Keratinocyte (primary cell): Measurements from ENCODE around the gene IGFBP3. TPM values are rescaled to one million over a fixed set of nuclear protein-coding genes. Genes with fewer than 3 reads are reported as not detected.

ENCODE experiments used
- DNase-seq: peaks from one replicate; pipeline ENCODE4 v3.0.0-alpha.2; 2011; ENCODE audit warnings: low read depth, missing footprints, low spot score
- FAIRE-seq: peaks from 2 replicates; lab custom pipeline; 2011; peaks lifted over from hg19 to GRCh38; lab: Jason Lieb, UNC
- H2AFZ ChIP-seq: 2 replicates; pipeline ENCODE4 v1.6.0; 2012; ENCODE audit warnings: low read length, control low read depth, inconsistent platforms; ENCODE audit not compliant: control insufficient read depth
- H3K27ac ChIP-seq: 2 replicates; pipeline ENCODE4 v1.5.1; 2011; ENCODE audit warnings: low read length; ENCODE audit not compliant: control insufficient read depth, insufficient read depth
- H3K27me3 ChIP-seq: 3 replicates; pipeline ENCODE4 v1.6.0; 2011; ENCODE audit warnings: low read length; ENCODE audit not compliant: control insufficient read depth, insufficient read depth; ENCODE audit errors: extremely low read depth
- H3K36me3 ChIP-seq, 2 experiments: 2 replicates in 1 of 2; 3 replicates in 1 of 2; pipeline ENCODE4 v1.5.1; 2011; ENCODE audit warnings: low read length in 2 of 2, mild to moderate bottlenecking in 1 of 2; ENCODE audit not compliant: control insufficient read depth in 2 of 2, insufficient read depth in 2 of 2; ENCODE audit errors: extremely low read depth in 1 of 2
- H3K4me1 ChIP-seq: 3 replicates; pipeline ENCODE4 v1.5.1; 2011; ENCODE audit warnings: low read length; ENCODE audit not compliant: control insufficient read depth, insufficient read depth; ENCODE audit errors: extremely low read depth
- H3K4me2 ChIP-seq: 3 replicates; pipeline ENCODE4 v1.6.0; 2011; ENCODE audit warnings: low read depth, low read length; ENCODE audit not compliant: control insufficient read depth, insufficient read depth; ENCODE audit errors: extremely low read depth
- H3K4me3 ChIP-seq, 3 experiments: fragments of 200-600 bp in 1 of 3; sonication (generic) in 1 of 3; 2 replicates in 2 of 3; 3 replicates in 1 of 3; pipeline ENCODE4 v1.5.1; 2011 to 2016; ENCODE audit warnings: low read length in 3 of 3, mild to moderate bottlenecking in 3 of 3, control low read depth in 2 of 3, inconsistent platforms in 1 of 3, low read depth in 1 of 3, mixed read lengths in 1 of 3, mixed run types in 1 of 3, moderate library complexity in 1 of 3; ENCODE audit not compliant: control insufficient read depth in 2 of 3, insufficient read depth in 2 of 3; ENCODE audit errors: extremely low read depth in 1 of 3
- H3K79me2 ChIP-seq: 2 replicates; pipeline ENCODE4 v1.6.0; 2012; ENCODE audit warnings: low read length; ENCODE audit not compliant: control insufficient read depth, insufficient read depth
- H3K9ac ChIP-seq: 3 replicates; pipeline ENCODE4 v1.6.0; 2011; ENCODE audit warnings: low read length; ENCODE audit not compliant: control insufficient read depth, insufficient read depth; ENCODE audit errors: extremely low read depth
- H3K9me1 ChIP-seq: 3 replicates; pipeline ENCODE4 v1.6.0; 2011; ENCODE audit warnings: low read length; ENCODE audit not compliant: control insufficient read depth, insufficient read depth; ENCODE audit errors: extremely low read depth
- H3K9me3 ChIP-seq: 2 replicates; pipeline ENCODE4 v1.5.1; 2012; ENCODE audit warnings: low read depth, low read length; ENCODE audit not compliant: control insufficient read depth
- H4K20me1 ChIP-seq: 3 replicates; pipeline ENCODE4 v1.6.0; 2011; ENCODE audit warnings: low read length; ENCODE audit not compliant: control insufficient read depth, insufficient read depth; ENCODE audit errors: extremely low read depth
- CTCF ChIP-seq, 3 experiments: IDR thresholded peaks in 1 of 3; conservative IDR thresholded peaks in 1 of 3; optimal IDR thresholded peaks in 1 of 3; 2 replicates in 2 of 3; 3 replicates in 1 of 3; pipeline versions ENCODE3 to v1.5.1; 2011; ENCODE audit warnings: low read length in 3 of 3, mild to moderate bottlenecking in 3 of 3, moderate library complexity in 2 of 3, control low read depth in 1 of 3, inconsistent platforms in 1 of 3; ENCODE audit not compliant: insufficient read depth in 2 of 3; ENCODE audit errors: extremely low read depth in 1 of 3
- EZH2 ChIP-seq: IDR thresholded peaks from one replicate; pipeline ENCODE4 v1.6.1; 2012; ENCODE audit warnings: inconsistent platforms, mild to moderate bottlenecking, low read length, moderate library complexity
- dilution Hi-C: fragments of 300-500 bp; cut with MboI; formaldehyde crosslinking; loops from one replicate; pipeline ENCODE4 v1.7.0; 2020; ENCODE audit warnings: low sequenced_read_pairs; ENCODE audit not compliant: extremely low pct_ligation_motif_present
- polyA plus RNA-seq, 5 experiments: library from polyadenylated mRNA; depleted of rRNA in 3 of 5; stranded (reverse) in 3 of 5; stranded (forward) in 1 of 5; unstranded in 1 of 5; fragments of >200 nt; gene quantifications; 1 replicate in 1 of 5; 2 replicates in 3 of 5; 3 replicates in 1 of 5; pipeline versions ENCODE4 v1.2.1 to v1.2.3, GENCODE V29; 2011 to 2012; ENCODE audit warnings: missing spikeins in 2 of 5, low read depth in 1 of 5, low replicate concordance in 1 of 5

Gene IGFBP3
- polyA plus RNA-seq, 1 donor (not counting 4 experiments of a cell fraction or from before 2014, with no cell fraction given), result 14.0 TPM

- TF ChIP-seq CTCF (optimal IDR thresholded peaks at IDR 0.05 in 1 of 3, IDR thresholded peaks at IDR 0.05 in 1 of 3, conservative IDR thresholded peaks at IDR 0.05 in 1 of 3; ENCODE audit: extremely low read depth in 1 of 3, insufficient read depth in 2 of 3, low read length in 3 of 3), result peak in 2 of 3 experiments; percentile 24 to 32
- no peak for TF ChIP-seq EZH2
- no peaks in the 10 kb centered on the region for H3K9me3 ChIP-seq
- H4K20me1 ChIP-seq, result no peaks in the 10 kb centered on the region
- H3K4me3 ChIP-seq, result no peak overlapping the region
- no peak overlapping the region for H3K27ac ChIP-seq
- H3K9ac ChIP-seq, result no peak overlapping the region
- no peaks in the 10 kb centered on the region for H3K36me3 ChIP-seq
- H3K9me1 ChIP-seq, result no peaks in the 10 kb centered on the region
- no peaks in the 10 kb centered on the region for H3K4me1 ChIP-seq
- no peak for FAIRE-seq
- no peak for DNase-seq
- dilution Hi-C loops, result no loop called here
- peaks cover 3% of the 10 kb centered on the region for H3K27me3 ChIP-seq
- no peaks in the 10 kb centered on the region for H3K79me2 ChIP-seq
- no peak overlapping the region for H3K4me2 ChIP-seq
- H2AFZ ChIP-seq, result no peak overlapping the region
These were observed 17.7 kb upstream of the IGFBP3 start for GRCh38 chr7:45938626-45939302.

GRCh38 chr7:45937862-45938261, 16.8 kb upstream of the IGFBP3 start:
- no peak overlapping the region for H2AFZ ChIP-seq
- no peaks in the 10 kb centered on the region for H3K36me3 ChIP-seq
- no peak overlapping the region for H3K27ac ChIP-seq
- H3K9ac ChIP-seq, result no peak overlapping the region
- dilution Hi-C loops, result no loop called here
- DNase-seq (no peak), FAIRE-seq (no peak)
- H3K4me3 ChIP-seq, result no peak overlapping the region
- peaks cover 3% of the 10 kb centered on the region for H3K27me3 ChIP-seq
- no peak overlapping the region for H3K4me2 ChIP-seq
- H4K20me1 ChIP-seq, result no peaks in the 10 kb centered on the region
- no peaks in the 10 kb centered on the region for H3K9me3 ChIP-seq
- no peaks in the 10 kb centered on the region for H3K9me1 ChIP-seq
- TF ChIP-seq EZH2, result no peak
- no peak for TF ChIP-seq CTCF (optimal IDR thresholded peaks at IDR 0.05 in 1 of 3, IDR thresholded peaks at IDR 0.05 in 1 of 3, conservative IDR thresholded peaks at IDR 0.05 in 1 of 3; ENCODE audit: extremely low read depth in 1 of 3, insufficient read depth in 2 of 3, low read length in 3 of 3)
- H3K4me1 ChIP-seq, result no peaks in the 10 kb centered on the region
- H3K79me2 ChIP-seq, result no peaks in the 10 kb centered on the region
